B cell (primary cell): Measurements from ENCODE around the gene HPN.

ENCODE experiments used
- EZH2 ChIP-seq: IDR thresholded peaks from 2 replicates; pipeline ENCODE4 v1.6.1; 2012; ENCODE audit warnings: borderline replicate concordance, low read depth, mild to moderate bottlenecking, moderate library complexity, low read length; ENCODE audit not compliant: insufficient read depth, poor library complexity, severe bottlenecking
- TF ChIP-seq, protein P1 (sequence below): fragments of 200-600 bp; IDR thresholded peaks from one replicate; pipeline ENCODE4 v1.8.0; 2022; ENCODE audit warnings: antibody characterized with exemption, mild to moderate bottlenecking

DNA sequence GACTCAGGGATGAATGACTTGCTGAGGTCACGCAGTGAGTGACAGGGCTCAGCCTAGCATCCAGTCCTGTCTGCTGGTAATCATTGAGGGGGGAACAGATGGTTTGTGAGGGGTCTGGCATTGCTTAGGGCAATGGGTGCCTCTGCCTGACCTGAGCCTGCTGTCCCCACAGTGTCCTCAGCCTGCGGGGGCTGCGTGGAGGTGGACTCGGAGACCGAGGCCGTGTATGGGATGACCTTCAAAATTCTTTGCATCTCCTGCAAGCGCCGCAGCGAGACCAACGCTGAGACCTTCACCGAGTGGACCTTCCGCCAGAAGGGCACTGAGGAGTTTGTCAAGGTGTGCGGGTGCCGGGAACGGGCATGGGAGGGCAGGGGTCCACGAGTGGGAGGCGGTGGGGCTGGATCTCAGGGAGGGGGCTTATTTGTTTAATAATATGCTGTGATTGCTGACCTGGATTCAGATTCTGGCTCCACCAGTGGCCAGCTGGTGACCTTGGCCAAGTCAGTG is 9.1 kb upstream of the HPN start:
- no peak for TF ChIP-seq EZH2
- TF ChIP-seq, protein P1, sequence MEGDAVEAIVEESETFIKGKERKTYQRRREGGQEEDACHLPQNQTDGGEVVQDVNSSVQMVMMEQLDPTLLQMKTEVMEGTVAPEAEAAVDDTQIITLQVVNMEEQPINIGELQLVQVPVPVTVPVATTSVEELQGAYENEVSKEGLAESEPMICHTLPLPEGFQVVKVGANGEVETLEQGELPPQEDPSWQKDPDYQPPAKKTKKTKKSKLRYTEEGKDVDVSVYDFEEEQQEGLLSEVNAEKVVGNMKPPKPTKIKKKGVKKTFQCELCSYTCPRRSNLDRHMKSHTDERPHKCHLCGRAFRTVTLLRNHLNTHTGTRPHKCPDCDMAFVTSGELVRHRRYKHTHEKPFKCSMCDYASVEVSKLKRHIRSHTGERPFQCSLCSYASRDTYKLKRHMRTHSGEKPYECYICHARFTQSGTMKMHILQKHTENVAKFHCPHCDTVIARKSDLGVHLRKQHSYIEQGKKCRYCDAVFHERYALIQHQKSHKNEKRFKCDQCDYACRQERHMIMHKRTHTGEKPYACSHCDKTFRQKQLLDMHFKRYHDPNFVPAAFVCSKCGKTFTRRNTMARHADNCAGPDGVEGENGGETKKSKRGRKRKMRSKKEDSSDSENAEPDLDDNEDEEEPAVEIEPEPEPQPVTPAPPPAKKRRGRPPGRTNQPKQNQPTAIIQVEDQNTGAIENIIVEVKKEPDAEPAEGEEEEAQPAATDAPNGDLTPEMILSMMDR = no peak
